Prostate gland (tissue), 2 donors: ENCODE results near the gene RNF217. TPM values are rescaled to one million over a fixed set of nuclear protein-coding genes. Genes with fewer than 3 reads are reported as not detected.

Experiments
- DNase-seq: peaks from one replicate; pipeline ENCODE4 v3.0.0-alpha.2; 2019; ENCODE audit warnings: low spot score
- H3K27ac ChIP-seq, 2 donors: fragments of 200-600 bp; sonication (generic); 2 replicates each; pipeline ENCODE4 v1.5.1; 2017 to 2019
- H3K27me3 ChIP-seq: fragments of 200-600 bp; sonication (generic); replicated peaks from 2 replicates; pipeline ENCODE4 v1.5.1; 2019; ENCODE audit not compliant: insufficient read depth
- H3K36me3 ChIP-seq, 2 donors: fragments of 200-600 bp; sonication (generic); 1 replicate in 1 of 2; 2 replicates in 1 of 2; pipeline versions ENCODE4 v1.5.1 to v1.8.1; 2017 to 2019
- H3K4me1 ChIP-seq: fragments of 200-600 bp; sonication (generic); replicated peaks from 2 replicates; pipeline ENCODE4 v1.5.1; 2019
- H3K4me3 ChIP-seq, 2 donors: fragments of 200-600 bp; sonication (generic); 2 replicates each; pipeline ENCODE4 v1.5.1; 2017 to 2019
- H3K9me3 ChIP-seq: fragments of 200-600 bp; sonication (generic); 2 replicates; pipeline ENCODE4 v1.5.1; 2017
- POLR2A ChIP-seq: fragments of 450-650 bp; IDR thresholded peaks from one replicate; pipeline ENCODE4 v1.6.1; 2016; ENCODE audit warnings: antibody characterized with exemption, mild to moderate bottlenecking
- POLR2AphosphoS5 ChIP-seq: sonication (generic); formaldehyde crosslinking; IDR thresholded peaks from one replicate; pipeline ENCODE4 v1.6.1; 2017; ENCODE audit warnings: antibody characterized with exemption
- WGBS: methylation state at CpG from one replicate; pipeline ENCODE4 v1.1.5; 2018; 5-methylcytosine and 5-hydroxymethylcytosine counted together
- intact Hi-C: fragments of 100-400 bp; cut with DNase I; formaldehyde crosslinking; loops from one replicate; pipeline ENCODE4 v1.14.2; 2022
- total RNA-seq, 2 donors: library from RNA; depleted of rRNA; stranded (reverse); fragments of >200 nt; gene quantifications; one replicate each; pipeline ENCODE4 v1.1.0, GENCODE V29; 2016
- TF ChIP-seq, protein P1 (sequence below), 4 experiments: fragments of 200-600 bp in 2 of 4; fragments of 450-650 bp in 2 of 4; sonication (generic) in 2 of 4; IDR thresholded peaks; 1 replicate in 3 of 4; 2 replicates in 1 of 4; pipeline ENCODE4 v1.5.1; 2016 to 2019; ENCODE audit warnings: antibody characterized with exemption in 4 of 4, mild to moderate bottlenecking in 2 of 4, moderate library complexity in 2 of 4

The RNF217 gene
- total RNA-seq, 2 donors from 2014 or later: 12.1 to 24.3 TPM

DNA sequence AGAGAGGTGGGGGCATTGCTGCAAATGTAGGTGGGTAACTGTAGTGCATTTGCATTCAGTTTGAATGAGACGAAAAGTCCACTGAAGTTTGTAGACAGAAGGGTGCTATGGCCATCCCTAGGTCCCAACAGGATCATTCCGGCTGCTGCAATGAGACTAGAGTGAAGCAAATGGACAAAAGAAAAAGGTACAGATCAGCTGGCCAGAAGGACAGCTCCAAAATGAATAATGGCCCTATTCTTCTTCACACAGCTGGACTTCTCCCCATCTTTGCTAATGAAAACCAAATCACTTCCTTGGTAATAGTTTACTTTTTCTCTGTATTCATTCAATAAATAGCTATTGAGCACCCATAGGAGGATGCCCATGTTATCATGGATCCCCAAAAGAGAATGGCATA is 134.9 kb downstream of the RNF217 start:
- WGBS: 100% methylated on average over 2 of the region's 2 CpGs
- no peak overlapping the region for H3K27ac ChIP-seq
- no peaks in the 10 kb centered on the region for H3K36me3 ChIP-seq
- no peaks in the 10 kb centered on the region for H3K9me3 ChIP-seq
- no peak for DNase-seq
- H3K27me3 ChIP-seq: no peaks in the 10 kb centered on the region
- no peak overlapping the region for H3K4me3 ChIP-seq
- TF ChIP-seq POLR2A (no peak), POLR2AphosphoS5 (no peak)
- TF ChIP-seq, protein P1, sequence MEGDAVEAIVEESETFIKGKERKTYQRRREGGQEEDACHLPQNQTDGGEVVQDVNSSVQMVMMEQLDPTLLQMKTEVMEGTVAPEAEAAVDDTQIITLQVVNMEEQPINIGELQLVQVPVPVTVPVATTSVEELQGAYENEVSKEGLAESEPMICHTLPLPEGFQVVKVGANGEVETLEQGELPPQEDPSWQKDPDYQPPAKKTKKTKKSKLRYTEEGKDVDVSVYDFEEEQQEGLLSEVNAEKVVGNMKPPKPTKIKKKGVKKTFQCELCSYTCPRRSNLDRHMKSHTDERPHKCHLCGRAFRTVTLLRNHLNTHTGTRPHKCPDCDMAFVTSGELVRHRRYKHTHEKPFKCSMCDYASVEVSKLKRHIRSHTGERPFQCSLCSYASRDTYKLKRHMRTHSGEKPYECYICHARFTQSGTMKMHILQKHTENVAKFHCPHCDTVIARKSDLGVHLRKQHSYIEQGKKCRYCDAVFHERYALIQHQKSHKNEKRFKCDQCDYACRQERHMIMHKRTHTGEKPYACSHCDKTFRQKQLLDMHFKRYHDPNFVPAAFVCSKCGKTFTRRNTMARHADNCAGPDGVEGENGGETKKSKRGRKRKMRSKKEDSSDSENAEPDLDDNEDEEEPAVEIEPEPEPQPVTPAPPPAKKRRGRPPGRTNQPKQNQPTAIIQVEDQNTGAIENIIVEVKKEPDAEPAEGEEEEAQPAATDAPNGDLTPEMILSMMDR (IDR thresholded peaks at IDR 0.05): no peak
- intact Hi-C loops: loop anchor here (5.0 kb wide), 1 partner anchor 135 kb away; the partner anchor contains the start of gene RNF217
- H3K4me1 ChIP-seq: no peaks in the 10 kb centered on the region

DNA sequence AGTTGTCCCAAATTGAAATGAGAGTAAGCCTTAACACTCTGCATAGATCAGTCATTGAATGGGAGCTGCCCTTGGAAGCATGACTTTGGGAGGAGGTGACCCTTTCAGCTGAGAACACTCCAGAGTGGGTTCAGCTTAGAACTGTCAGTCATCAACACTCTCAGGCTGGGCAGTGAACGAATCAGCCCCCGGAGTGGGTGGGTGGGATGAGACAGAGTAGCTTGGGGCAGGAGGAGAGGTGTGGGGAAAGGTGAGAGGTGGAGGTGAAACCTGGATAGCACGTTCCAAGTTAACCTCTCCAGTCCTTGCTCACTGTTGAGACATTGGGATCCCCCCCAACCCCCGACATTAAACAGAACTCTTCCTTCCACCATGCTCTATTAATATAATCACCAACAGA is 136.0 kb downstream of the RNF217 start:
- no peaks in the 10 kb centered on the region for H3K4me1 ChIP-seq
- H3K4me3 ChIP-seq: no peak overlapping the region
- WGBS: 92% methylated on average over 4 of the region's 4 CpGs
- H3K27me3 ChIP-seq: no peaks in the 10 kb centered on the region
- no peaks in the 10 kb centered on the region for H3K9me3 ChIP-seq
- TF ChIP-seq POLR2A (no peak), POLR2AphosphoS5 (no peak)
- TF ChIP-seq, protein P1 (IDR thresholded peaks at IDR 0.05): no peak
- intact Hi-C loops: loop anchor here (5.0 kb wide), 1 partner anchor 136 kb away; the partner anchor contains the start of gene RNF217
- H3K27ac ChIP-seq: no peak overlapping the region
- DNase-seq: no peak
- H3K36me3 ChIP-seq: no peaks in the 10 kb centered on the region

DNA sequence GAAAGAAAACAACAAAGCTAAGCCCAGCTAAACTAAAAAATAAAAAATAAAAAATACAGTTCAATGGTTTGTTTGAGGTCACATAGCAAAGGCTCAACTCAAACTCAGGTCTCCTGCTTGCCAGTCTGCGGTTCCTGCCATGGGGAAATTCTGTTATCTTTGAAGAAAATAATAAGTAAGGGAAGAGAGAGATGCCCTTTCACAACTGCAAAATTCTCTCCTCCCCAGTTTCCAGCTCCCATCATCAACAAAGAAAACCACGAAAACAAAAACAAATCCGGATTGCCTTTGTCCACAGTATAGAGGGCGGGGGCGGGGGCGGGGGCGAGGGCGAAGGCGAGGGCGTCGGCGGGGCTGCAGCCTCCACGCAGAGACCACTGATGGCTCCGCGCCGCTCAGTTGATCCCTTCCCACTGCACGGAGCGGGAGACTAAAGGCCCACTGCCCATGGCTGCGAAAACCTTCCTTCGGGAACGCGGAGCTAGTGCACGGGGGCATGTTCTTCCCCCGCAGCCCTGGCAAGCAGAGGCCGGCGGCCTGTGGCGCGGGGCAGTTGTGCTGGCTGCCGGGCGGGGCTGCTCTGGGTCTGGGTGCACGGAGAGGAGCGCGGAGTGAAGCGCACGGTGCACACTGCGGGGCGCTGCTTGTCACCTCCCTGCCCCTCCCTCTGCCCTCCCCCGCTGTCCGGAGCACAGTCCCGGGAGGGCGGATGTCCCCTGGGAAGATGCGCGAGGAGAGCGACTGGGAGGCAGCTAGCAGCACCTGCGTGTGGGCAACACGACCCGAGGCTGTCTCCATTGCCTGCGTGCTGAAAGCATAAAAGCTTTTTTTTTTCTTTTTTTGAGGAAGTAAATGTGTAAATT is 137.2 kb downstream of the RNF217 start:
- no peaks in the 10 kb centered on the region for H3K27me3 ChIP-seq
- intact Hi-C loops: loop anchor here (5.0 kb wide), 1 partner anchor 137 kb away; the partner anchor contains the start of gene RNF217
- no peak overlapping the region for H3K27ac ChIP-seq
- H3K36me3 ChIP-seq: no peaks in the 10 kb centered on the region
- 3% methylated on average over 40 of the region's 48 CpGs for WGBS
- no peaks in the 10 kb centered on the region for H3K9me3 ChIP-seq
- peak overlapping the region; percentile 35 to 45 for H3K4me3 ChIP-seq
- TF ChIP-seq POLR2AphosphoS5 (no peak), POLR2A (no peak)
- TF ChIP-seq, protein P1 (IDR thresholded peaks at IDR 0.05): no peak
- peak; percentile 24 for DNase-seq
- H3K4me1 ChIP-seq: no peaks in the 10 kb centered on the region

DNA sequence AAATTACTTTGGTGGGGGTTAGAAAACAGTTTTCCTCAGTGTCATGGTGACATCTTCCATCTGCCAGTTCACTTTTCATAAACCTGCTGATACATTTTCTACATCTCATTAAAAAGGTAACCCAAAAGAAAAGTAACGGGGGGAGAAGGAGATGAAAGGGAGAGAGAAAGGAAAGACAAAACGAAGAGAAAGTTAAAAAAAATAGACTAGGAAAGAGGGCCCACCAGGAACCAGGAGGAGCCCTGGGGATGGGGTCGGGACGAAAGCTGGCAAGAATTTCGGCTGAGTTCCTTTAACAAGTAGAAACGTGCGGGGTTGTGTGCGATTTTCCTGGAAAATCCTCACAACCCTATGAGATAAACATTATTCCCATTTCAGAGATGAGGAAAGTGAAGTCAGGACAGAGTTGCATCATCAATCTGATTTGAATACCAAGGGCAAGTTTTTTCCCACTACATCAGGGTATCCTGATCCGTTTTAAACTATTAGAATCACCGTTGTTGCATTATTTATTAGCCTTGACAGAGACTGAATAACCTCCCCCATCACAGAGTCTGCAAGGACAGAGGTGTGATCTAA is 137.9 kb downstream of the RNF217 start:
- Histone ChIP-seq H3K4me3 (peak overlapping the region; percentile 35 to 45), H3K27me3 (no peaks in the 10 kb centered on the region), H3K27ac (no peak overlapping the region), H3K4me1 (no peaks in the 10 kb centered on the region), H3K36me3 (no peaks in the 10 kb centered on the region), H3K9me3 (no peaks in the 10 kb centered on the region)
- intact Hi-C loops: no loop called here
- no peak for DNase-seq
- 87% methylated on average over 10 of the region's 10 CpGs for WGBS
- TF ChIP-seq, protein P1 (IDR thresholded peaks at IDR 0.05): no peak
- TF ChIP-seq POLR2A (no peak), POLR2AphosphoS5 (no peak)
